ENCODE measurements around the gene TRAF2. TPM values are rescaled to one million over a fixed set of nuclear protein-coding genes. Genes with fewer than 3 reads are reported as not detected.

The TRAF2 gene
- total and polyA plus RNA-seq, 4 donors: 4.7 to 14.9 (median 6.8) TPM

DNA sequence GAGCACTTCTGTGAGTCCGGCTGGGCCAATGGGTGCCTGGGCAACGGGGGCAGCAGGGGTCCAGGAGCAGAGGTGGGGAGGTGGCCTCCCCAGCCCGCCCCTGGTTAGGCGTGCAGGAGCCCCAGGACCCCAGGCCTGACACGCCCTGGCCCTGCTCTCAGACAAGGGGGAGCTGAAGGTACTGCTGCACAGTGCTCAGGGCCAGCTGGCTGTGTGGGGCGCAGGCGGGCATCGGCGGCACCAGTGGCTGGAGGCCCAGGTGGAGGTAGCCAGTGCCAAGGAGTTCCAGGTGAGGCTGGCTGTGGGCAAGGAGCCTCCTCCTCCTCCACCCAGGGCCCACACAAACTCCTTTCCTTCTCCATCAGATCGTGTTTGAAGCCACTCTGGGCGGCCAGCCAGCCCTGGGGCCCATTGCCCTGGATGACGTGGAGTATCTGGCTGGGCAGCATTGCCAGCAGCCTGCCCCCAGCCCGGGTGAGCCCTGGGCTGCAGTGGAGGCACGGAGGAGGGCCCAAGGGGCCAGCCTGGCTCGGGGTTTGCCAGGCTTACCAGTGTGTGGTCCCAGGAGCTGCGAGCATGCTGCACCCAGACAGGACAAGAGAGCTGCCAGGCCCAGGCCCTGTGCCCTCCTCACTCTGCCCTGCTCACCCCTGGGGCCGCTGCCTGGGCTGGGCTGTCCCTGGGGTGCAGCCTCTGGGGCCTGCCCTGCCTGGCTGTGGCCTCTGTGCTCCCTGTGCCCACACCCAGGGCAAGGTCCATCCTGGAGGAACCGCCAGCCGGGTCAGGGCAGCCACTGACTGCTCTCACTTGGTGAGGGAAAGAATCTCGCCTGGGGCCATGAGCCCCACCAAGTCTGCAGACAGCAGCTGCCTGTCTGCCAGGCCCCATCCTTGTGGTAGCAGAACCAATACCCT lies 27.2 kb upstream of the TRAF2 start:
- H3K36me3 ChIP-seq (ENCODE audit: control insufficient read depth in 4 of 4, insufficient read depth in 3 of 4, low read depth in 1 of 4, low read length in 3 of 4): peaks cover 10 to 25% (median 12%) of the 10 kb centered on the region in 4 donors
- WGBS: 45% methylated on average over 20 of the region's 20 CpGs

DNA sequence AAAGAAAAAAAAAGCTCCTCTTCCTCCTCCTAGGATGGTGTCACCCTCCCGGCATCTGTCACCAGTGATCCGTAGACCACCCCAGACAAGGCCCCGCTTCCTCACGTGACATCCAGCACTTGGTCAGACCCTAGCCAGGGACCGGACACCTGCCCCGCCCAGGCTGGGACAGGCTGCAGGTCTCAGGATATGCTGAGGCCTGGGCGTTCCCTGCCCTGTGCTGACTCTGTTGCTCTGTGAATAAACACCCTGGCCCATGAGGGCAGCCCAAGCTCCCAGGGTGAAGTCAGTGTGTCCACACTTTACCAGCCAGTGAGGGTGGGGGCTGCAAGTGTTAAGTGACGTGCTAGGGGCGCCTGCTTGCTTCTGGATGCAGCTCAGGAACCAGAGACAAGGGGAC lies 25.8 kb upstream of the TRAF2 start:
- H3K27me3 ChIP-seq (ENCODE audit: control insufficient read depth in 4 of 4, insufficient read depth in 4 of 4, low read length in 3 of 4): no peaks in the 10 kb centered on the region
- peak; percentile 31 for DNase-seq (ENCODE audit: low spot score)
- no peak overlapping the region for H3K9ac ChIP-seq (ENCODE audit: low read depth in 1 of 2, low read length in 2 of 2)
- TF ChIP-seq SP1 (IDR thresholded peaks at IDR 0.05) (no peak), TAF1 (conservative IDR thresholded peaks at IDR 0.05) (no peak), FOXA2 (IDR thresholded peaks at IDR 0.05) (no peak), FOXA1 (IDR thresholded peaks at IDR 0.05) (no peak), RXRA (IDR thresholded peaks at IDR 0.05) (no peak), MAX (IDR thresholded peaks at IDR 0.05) (no peak), EGR1 (IDR thresholded peaks at IDR 0.05; ENCODE audit: low read depth in 2 of 2) (no peak), ZBTB33 (IDR thresholded peaks at IDR 0.05) (no peak), HNF4A (conservative IDR thresholded peaks at IDR 0.05) (no peak)
- H3K36me3 ChIP-seq (ENCODE audit: control insufficient read depth in 4 of 4, insufficient read depth in 3 of 4, low read depth in 1 of 4, low read length in 3 of 4): peaks cover 10 to 25% (median 11%) of the 10 kb centered on the region in 4 donors
- no peak overlapping the region for H3K27ac ChIP-seq (ENCODE audit: low read depth in 1 of 2, low read length in 2 of 2)
- 93% methylated on average over 9 of the region's 9 CpGs for WGBS
- no peak overlapping the region for H3K4me3 ChIP-seq (ENCODE audit: low read depth in 1 of 3, low read length in 3 of 3)
- no peaks in the 10 kb centered on the region for H3K9me3 ChIP-seq (ENCODE audit: control insufficient read depth in 4 of 4, low read length in 3 of 4)
- peaks cover 31 to 86% (median 58%) of the 10 kb centered on the region in 4 donors for H3K4me1 ChIP-seq (ENCODE audit: control insufficient read depth in 4 of 4, insufficient read depth in 4 of 4, low read length in 3 of 4)

More for the DNA sequence above, 27.2 kb upstream of the TRAF2 start:
- TF ChIP-seq, protein P1, sequence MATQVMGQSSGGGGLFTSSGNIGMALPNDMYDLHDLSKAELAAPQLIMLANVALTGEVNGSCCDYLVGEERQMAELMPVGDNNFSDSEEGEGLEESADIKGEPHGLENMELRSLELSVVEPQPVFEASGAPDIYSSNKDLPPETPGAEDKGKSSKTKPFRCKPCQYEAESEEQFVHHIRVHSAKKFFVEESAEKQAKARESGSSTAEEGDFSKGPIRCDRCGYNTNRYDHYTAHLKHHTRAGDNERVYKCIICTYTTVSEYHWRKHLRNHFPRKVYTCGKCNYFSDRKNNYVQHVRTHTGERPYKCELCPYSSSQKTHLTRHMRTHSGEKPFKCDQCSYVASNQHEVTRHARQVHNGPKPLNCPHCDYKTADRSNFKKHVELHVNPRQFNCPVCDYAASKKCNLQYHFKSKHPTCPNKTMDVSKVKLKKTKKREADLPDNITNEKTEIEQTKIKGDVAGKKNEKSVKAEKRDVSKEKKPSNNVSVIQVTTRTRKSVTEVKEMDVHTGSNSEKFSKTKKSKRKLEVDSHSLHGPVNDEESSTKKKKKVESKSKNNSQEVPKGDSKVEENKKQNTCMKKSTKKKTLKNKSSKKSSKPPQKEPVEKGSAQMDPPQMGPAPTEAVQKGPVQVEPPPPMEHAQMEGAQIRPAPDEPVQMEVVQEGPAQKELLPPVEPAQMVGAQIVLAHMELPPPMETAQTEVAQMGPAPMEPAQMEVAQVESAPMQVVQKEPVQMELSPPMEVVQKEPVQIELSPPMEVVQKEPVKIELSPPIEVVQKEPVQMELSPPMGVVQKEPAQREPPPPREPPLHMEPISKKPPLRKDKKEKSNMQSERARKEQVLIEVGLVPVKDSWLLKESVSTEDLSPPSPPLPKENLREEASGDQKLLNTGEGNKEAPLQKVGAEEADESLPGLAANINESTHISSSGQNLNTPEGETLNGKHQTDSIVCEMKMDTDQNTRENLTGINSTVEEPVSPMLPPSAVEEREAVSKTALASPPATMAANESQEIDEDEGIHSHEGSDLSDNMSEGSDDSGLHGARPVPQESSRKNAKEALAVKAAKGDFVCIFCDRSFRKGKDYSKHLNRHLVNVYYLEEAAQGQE (IDR thresholded peaks at IDR 0.05): peak; percentile 67
- peak; percentile 98 for TF ChIP-seq HNF4A (conservative IDR thresholded peaks at IDR 0.05)
- peak in 1 of 2 donors; percentile 65 for TF ChIP-seq RAD21 (IDR thresholded peaks at IDR 0.05)
- peak; percentile 95 for TF ChIP-seq HNF4G (IDR thresholded peaks at IDR 0.05)
- TF ChIP-seq, protein P2, sequence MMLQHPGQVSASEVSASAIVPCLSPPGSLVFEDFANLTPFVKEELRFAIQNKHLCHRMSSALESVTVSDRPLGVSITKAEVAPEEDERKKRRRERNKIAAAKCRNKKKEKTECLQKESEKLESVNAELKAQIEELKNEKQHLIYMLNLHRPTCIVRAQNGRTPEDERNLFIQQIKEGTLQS (IDR thresholded peaks at IDR 0.05): no peak
- peak; percentile 72 for TF ChIP-seq NR2F2 (IDR thresholded peaks at IDR 0.05)
- no peak for TF ChIP-seq EGR1 (IDR thresholded peaks at IDR 0.05; ENCODE audit: low read depth in 2 of 2)
- TF ChIP-seq ZBTB33 (IDR thresholded peaks at IDR 0.05): no peak
- TF ChIP-seq YY1 (IDR thresholded peaks at IDR 0.05): peak; percentile 67
- TF ChIP-seq RXRA (IDR thresholded peaks at IDR 0.05): peak; percentile 85 to 94
- no peak for TF ChIP-seq TAF1 (conservative IDR thresholded peaks at IDR 0.05)
- TF ChIP-seq FOXA1 (IDR thresholded peaks at IDR 0.05): no peak
- TF ChIP-seq SP1 (IDR thresholded peaks at IDR 0.05): peak; percentile 97
- Histone ChIP-seq H3K27ac (ENCODE audit: low read depth in 1 of 2, low read length in 2 of 2) (peak overlapping the region; percentile 76 to 84), H3K4me1 (ENCODE audit: control insufficient read depth in 4 of 4, insufficient read depth in 4 of 4, low read length in 3 of 4) (peaks cover 26 to 74% (median 46%) of the 10 kb centered on the region in 4 donors), H3K9ac (ENCODE audit: low read depth in 1 of 2, low read length in 2 of 2) (no peak overlapping the region), H3K9me3 (ENCODE audit: control insufficient read depth in 4 of 4, low read length in 3 of 4) (no peaks in the 10 kb centered on the region), H3K27me3 (ENCODE audit: control insufficient read depth in 4 of 4, insufficient read depth in 4 of 4, low read length in 3 of 4) (no peaks in the 10 kb centered on the region), H3K4me3 (ENCODE audit: low read depth in 1 of 3, low read length in 3 of 3) (no peak overlapping the region)
- DNase-seq (ENCODE audit: low spot score): peak; percentile 39
